NB4 (cell line): ENCODE data around the gene EN2.

Source experiments
- CTCF ChIP-seq: IDR thresholded peaks from one replicate; pipeline ENCODE4 v1.5.1; 2012; ENCODE audit warnings: low read depth, low read length
- MAX ChIP-seq: IDR thresholded peaks from 2 replicates; pipeline ENCODE4 v1.6.1; 2011; ENCODE audit warnings: low read depth, low read length
- MYC ChIP-seq: IDR thresholded peaks from 2 replicates; pipeline ENCODE4 v1.6.1; 2011; ENCODE audit warnings: low read depth, low read length
- POLR2A ChIP-seq: IDR thresholded peaks from 2 replicates; pipeline ENCODE4 v1.6.1; 2011; ENCODE audit warnings: mild to moderate bottlenecking; ENCODE audit not compliant: insufficient read length; ENCODE audit errors: extremely low read depth

- TF ChIP-seq MAX (no peak), MYC (no peak), CTCF (no peak), POLR2A (no peak)
Observed at GRCh38 chr7:155468785-155469148, 10.8 kb downstream of the EN2 start.
